Stomach (tissue), 9 donors: ENCODE measurements around the gene RNF34. TPM values are rescaled to one million over a fixed set of nuclear protein-coding genes. Genes with fewer than 3 reads are reported as not detected.

Experiments used
- DNase-seq, 2 donors: peaks; one replicate each; pipeline versions ENCODE4 v3.0.0 to v3.0.0-alpha.2; 2013 to 2019
- H3K27ac ChIP-seq, 5 donors: fragments of 200-600 bp in 4 of 5; sonication (generic) in 4 of 5; one replicate each; pipeline ENCODE4 v1.5.1; 2013 to 2019; ENCODE audit warnings: mild to moderate bottlenecking in 1 of 5, moderate library complexity in 1 of 5
- H3K27me3 ChIP-seq, 3 donors: fragments of 200-600 bp; sonication (generic); one replicate each; pipeline ENCODE4 v1.5.1; 2017 to 2019; ENCODE audit warnings: mixed run types in 1 of 3
- H3K36me3 ChIP-seq, 4 donors: fragments of 200-600 bp; sonication (generic); 1 replicate in 3 of 4; 2 replicates in 1 of 4; pipeline ENCODE4 v1.5.1; 2016 to 2019
- H3K4me1 ChIP-seq, 4 donors: fragments of 200-600 bp; sonication (generic); one replicate each; pipeline ENCODE4 v1.5.1; 2016 to 2019
- H3K4me3 ChIP-seq, 4 donors: fragments of 200-600 bp; sonication (generic) in 3 of 4; one replicate each; pipeline ENCODE4 v1.5.1; 2016 to 2019; ENCODE audit warnings: mild to moderate bottlenecking in 1 of 4
- H3K9me3 ChIP-seq, 4 donors: fragments of 200-600 bp; sonication (generic); one replicate each; pipeline ENCODE4 v1.5.1; 2016 to 2019
- CTCF ChIP-seq, 7 experiments: fragments of 450-650 bp in 4 of 7; fragments of 200-600 bp in 3 of 7; sonication (generic) in 3 of 7; IDR thresholded peaks; one replicate each; pipeline ENCODE4 v1.5.1; 2016 to 2019; ENCODE audit warnings: antibody characterized with exemption in 7 of 7, control low read depth in 2 of 7, mild to moderate bottlenecking in 1 of 7
- EP300 ChIP-seq: sonication (generic); formaldehyde crosslinking; IDR thresholded peaks from one replicate; pipeline ENCODE4 v1.6.1; 2017; ENCODE audit warnings: antibody characterized with exemption
- POLR2A ChIP-seq, 4 donors: fragments of 450-650 bp; IDR thresholded peaks; one replicate each; pipeline ENCODE4 v1.6.1; 2016; ENCODE audit warnings: antibody characterized with exemption in 4 of 4, control low read depth in 2 of 4, mild to moderate bottlenecking in 1 of 4, moderate library complexity in 1 of 4
- POLR2AphosphoS5 ChIP-seq, 3 donors: sonication (generic); formaldehyde crosslinking; IDR thresholded peaks; one replicate each; pipeline ENCODE4 v1.6.1; 2016; ENCODE audit warnings: antibody characterized with exemption in 3 of 3
- WGBS, 5 donors: extraction: QIAGEN DNeasy Blood & Tissue Kit in 3 of 5; methylation state at CpG; one replicate each; pipeline versions ENCODE4 v1.1.5 to v1.1.7; 2013 to 2018; 5-methylcytosine and 5-hydroxymethylcytosine counted together
- intact Hi-C: fragments of 100-400 bp; cut with DNase I; formaldehyde crosslinking; loops from one replicate; pipeline ENCODE4 v1.15.1; 2023; ENCODE audit warnings: low total_unique reads
- polyA plus RNA-seq, 3 donors: library from polyadenylated mRNA; stranded (reverse); fragments of 200-250 nt; gene quantifications; one replicate each; pipeline ENCODE4 v1.2.3, GENCODE V29; 2013
- total RNA-seq, 5 donors: library from RNA; depleted of rRNA; stranded (reverse); fragments of >200 nt; gene quantifications; one replicate each; pipeline versions ENCODE4 v1.1.0 to v1.2.3, GENCODE V29; 2014 to 2016
- donor health status: healthy with polysubstance abuse.
- donor health status: Bipolar disorder and iron deficiency.
- donor health status: healthy.

RNF34 gene
- total and polyA plus RNA-seq, 8 donors, result 9.8 to 258 (median 34.7) TPM

- DNase-seq, result no peak
- Histone ChIP-seq H3K9me3 (no peaks in the 10 kb centered on the region), H3K36me3 (no peaks in the 10 kb centered on the region), H3K4me1 (peaks cover 14 to 19% (median 16%) of the 10 kb centered on the region in 4 donors), H3K27me3 (no peaks in the 10 kb centered on the region), H3K4me3 (no peak overlapping the region), H3K27ac (no peak overlapping the region)
- TF ChIP-seq POLR2AphosphoS5 (IDR thresholded peaks at IDR 0.05), result no peak
- TF ChIP-seq POLR2A (IDR thresholded peaks at IDR 0.05), result no peak
- no peak for TF ChIP-seq CTCF (IDR thresholded peaks at IDR 0.05)
- TF ChIP-seq EP300, result no peak
- 83 to 94% (median 91%) methylated on average over 6 of the region's 6 CpGs for WGBS, 5 donors
- intact Hi-C loops, result no loop called here
These were observed 44.1 kb upstream of the RNF34 start for GRCh38 chr12:121355818-121356217.

- WGBS, 5 donors, result 80 to 88% (median 82%) methylated on average over 3 of the region's 3 CpGs
- Histone ChIP-seq H3K27me3 (no peaks in the 10 kb centered on the region), H3K9me3 (no peaks in the 10 kb centered on the region), H3K4me1 (peaks cover 6 to 10% (median 8%) of the 10 kb centered on the region in 4 donors), H3K4me3 (no peak overlapping the region), H3K27ac (no peak overlapping the region), H3K36me3 (no peaks in the 10 kb centered on the region)
- TF ChIP-seq CTCF (IDR thresholded peaks at IDR 0.05), result no peak
- intact Hi-C loops, result no loop called here
- DNase-seq, result no peak
These were observed 43.3 kb upstream of the RNF34 start for GRCh38 chr12:121356657-121357056.

- TF ChIP-seq POLR2A (IDR thresholded peaks at IDR 0.05) (no peak), CTCF (IDR thresholded peaks at IDR 0.05) (no peak), POLR2AphosphoS5 (IDR thresholded peaks at IDR 0.05) (no peak), EP300 (no peak)
- Histone ChIP-seq H3K27me3 (no peaks in the 10 kb centered on the region), H3K27ac (no peak overlapping the region), H3K9me3 (no peaks in the 10 kb centered on the region), H3K4me1 (peaks cover 6 to 10% (median 7%) of the 10 kb centered on the region in 4 donors), H3K4me3 (no peak overlapping the region), H3K36me3 (no peaks in the 10 kb centered on the region)
- WGBS, 5 donors, result 74 to 80% (median 77%) methylated on average over 4 of the region's 4 CpGs
- intact Hi-C loops, result no loop called here
- no peak for DNase-seq
These were observed 42.6 kb upstream of the RNF34 start for GRCh38 chr12:121357331-121357730.

- no peaks in the 10 kb centered on the region for H3K9me3 ChIP-seq
- no peak overlapping the region for H3K27ac ChIP-seq
- H3K4me1 ChIP-seq, result peaks cover 2 to 7% (median 4%) of the 10 kb centered on the region in 4 donors
- DNase-seq, result peak in 1 of 2 donors; percentile 14
- H3K27me3 ChIP-seq, result no peaks in the 10 kb centered on the region
- no peak overlapping the region for H3K4me3 ChIP-seq
- intact Hi-C loops, result no loop called here
- no peaks in the 10 kb centered on the region for H3K36me3 ChIP-seq
- TF ChIP-seq POLR2AphosphoS5 (IDR thresholded peaks at IDR 0.05), result no peak
- WGBS, 5 donors, result 32 to 58% (median 47%) methylated on average over 3 of the region's 3 CpGs
These were observed 41.8 kb upstream of the RNF34 start for GRCh38 chr12:121358073-121358472.

GRCh38 chr12:121364683-121365121 lies 35.2 kb upstream of the RNF34 start:
- Histone ChIP-seq H3K27ac (no peak overlapping the region), H3K9me3 (no peaks in the 10 kb centered on the region), H3K27me3 (no peaks in the 10 kb centered on the region), H3K36me3 (no peaks in the 10 kb centered on the region), H3K4me1 (no peaks in the 10 kb centered on the region), H3K4me3 (no peak overlapping the region)
- TF ChIP-seq CTCF (IDR thresholded peaks at IDR 0.05), result no peak
- no peak for TF ChIP-seq EP300
- no peak for TF ChIP-seq POLR2A (IDR thresholded peaks at IDR 0.05)
- no peak for TF ChIP-seq POLR2AphosphoS5 (IDR thresholded peaks at IDR 0.05)
- WGBS, 5 donors, result 61 to 73% (median 70%) methylated on average over 5 of the region's 5 CpGs
- intact Hi-C loops, result no loop called here
- no peak for DNase-seq
